Fibroblast of skin of scalp (primary cell): Measurements from ENCODE around the gene SPPL2B.
"Not testable (repeated sequence)": the region's sequence is repeated elsewhere in the genome, so short reads cannot be mapped to it uniquely, and the experiment has no call there.

Experiments used
- DNase-seq: peaks from one replicate; pipeline ENCODE4 v3.0.0-alpha.2; 2013

The SPPL2B gene

GRCh38 chr19:2382530-2383222, 54.2 kb downstream of the SPPL2B start:
- no peak for DNase-seq

DNA sequence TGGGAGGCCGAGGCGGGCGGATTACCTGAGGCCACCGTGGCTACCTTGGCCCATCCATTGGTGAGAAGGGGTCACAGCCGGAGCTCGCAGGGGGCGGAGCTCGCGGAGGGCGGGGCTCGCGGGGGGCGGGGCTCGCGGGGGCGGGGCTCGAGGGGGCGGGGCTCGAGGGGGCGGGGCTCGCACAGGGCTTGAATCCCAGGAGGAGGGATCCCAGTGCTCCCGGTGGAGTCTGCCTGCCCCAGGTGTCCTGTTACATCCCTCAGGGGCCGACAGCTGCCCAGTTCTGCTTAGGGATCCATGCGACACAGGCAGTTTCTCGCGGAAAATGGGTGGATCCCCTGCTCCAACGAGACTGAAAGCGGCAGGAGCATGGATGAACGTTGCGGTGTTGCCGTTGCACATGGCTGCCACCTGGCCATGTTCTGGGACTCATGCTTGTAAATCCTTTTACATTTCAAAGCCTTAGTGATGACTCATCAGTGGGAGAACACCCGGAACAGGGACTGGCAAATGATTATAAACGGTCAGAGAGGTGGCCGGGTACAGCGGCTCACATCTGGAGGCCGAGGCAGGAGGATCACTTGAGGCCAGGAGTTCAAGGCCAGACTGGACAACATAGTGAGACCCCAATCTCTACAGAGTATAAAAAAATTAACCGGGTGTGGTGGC, 56.7 kb downstream of the SPPL2B start:
- DNase-seq, result peak; percentile 66

DNA sequence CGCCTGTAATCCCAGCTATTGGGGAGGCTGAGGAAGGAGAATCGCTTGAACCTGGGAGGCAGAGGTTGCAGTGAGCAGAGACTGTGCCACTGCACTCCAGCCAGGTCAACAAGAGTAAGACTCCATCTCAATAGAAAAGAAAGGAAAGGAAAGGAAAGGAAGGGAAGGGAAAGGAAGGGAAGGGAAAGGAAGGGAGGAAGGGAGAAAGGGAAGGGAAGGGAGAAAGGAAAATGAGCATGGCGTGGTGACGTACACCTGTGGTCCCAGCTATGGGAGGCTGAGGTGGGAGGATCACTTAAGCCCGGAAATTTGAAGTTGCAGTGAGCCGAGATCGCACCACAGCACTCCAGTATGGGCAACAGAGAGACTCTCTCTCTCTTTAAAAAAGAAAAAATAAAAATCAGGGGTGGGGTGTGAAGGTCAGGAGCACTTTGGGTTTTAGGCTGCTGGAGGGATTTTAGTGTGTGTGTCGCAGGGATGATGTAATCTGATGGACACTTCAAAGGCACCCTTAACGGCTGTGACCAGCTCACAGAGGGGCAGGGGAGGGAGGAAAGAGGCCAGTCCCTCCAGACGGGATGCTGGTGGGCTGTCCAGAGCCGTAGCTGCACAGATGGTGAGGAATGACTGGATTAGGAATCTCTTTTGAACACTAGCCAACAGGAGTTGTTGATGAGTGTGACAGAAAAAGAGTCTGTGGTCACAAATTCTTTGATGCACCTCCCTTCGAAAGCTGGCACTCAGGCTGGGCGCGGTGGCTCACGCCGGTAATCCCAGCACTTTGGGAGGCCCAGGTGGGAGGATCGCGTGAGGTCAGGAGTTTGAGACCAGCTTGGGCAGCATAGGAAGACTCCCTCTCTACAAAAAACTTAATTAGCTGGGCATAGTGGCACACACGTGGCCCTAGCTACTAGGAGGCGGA, 59.1 kb downstream of the SPPL2B start:
- DNase-seq, result no peak

GRCh38 chr19:2389594-2389993, 61.1 kb downstream of the SPPL2B start:
- DNase-seq, result no peak

DNA sequence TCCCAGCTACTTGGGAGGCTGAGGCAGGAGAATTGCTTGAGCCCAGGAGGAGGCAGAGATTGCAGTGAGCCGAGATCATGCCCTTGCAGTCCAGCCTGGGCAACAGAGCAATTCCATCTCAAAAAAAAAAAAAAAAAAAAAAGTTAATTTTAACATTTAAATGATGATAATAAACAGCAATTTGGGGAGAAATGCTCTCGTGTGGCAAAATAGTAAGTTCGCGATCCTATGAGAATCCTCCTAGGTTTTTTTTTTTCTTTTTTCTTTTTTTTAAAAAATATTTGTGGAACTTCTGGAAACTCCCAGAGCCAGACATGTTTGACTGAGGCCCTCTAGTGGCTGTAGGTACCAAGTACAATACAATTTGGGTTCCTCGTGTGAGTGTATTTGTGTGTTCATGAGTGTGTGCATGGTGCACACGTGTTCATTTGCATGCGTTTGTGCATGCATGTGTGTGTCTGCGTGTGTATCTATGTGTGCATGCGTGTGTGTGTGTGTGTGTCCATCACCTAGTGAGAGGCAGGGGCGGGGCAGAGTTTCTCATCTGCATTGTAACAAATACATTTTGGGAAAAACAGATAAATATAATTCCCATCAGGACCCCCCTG, 62.7 kb downstream of the SPPL2B start:
- DNase-seq, result peak; percentile 77

DNA sequence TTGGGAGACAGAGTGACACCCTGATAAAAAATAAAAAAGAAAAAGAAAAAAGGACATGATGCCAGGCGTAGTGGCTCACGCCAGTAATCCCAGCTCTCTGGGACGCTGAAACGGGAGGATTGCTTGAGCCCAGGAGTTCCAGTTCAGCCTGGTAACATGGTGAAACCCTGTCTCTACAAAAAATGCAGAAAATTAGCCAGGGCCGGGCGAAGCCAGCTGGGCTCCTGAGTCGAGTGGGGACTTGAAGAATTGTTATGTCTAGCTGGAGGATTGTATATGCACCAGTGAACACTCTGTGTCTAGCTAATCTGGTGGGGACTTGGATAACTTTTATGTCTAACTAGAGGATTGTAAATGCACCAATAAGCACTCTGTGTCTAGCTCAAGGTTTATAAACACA, 63.9 kb downstream of the SPPL2B start:
- no peak for DNase-seq

DNA sequence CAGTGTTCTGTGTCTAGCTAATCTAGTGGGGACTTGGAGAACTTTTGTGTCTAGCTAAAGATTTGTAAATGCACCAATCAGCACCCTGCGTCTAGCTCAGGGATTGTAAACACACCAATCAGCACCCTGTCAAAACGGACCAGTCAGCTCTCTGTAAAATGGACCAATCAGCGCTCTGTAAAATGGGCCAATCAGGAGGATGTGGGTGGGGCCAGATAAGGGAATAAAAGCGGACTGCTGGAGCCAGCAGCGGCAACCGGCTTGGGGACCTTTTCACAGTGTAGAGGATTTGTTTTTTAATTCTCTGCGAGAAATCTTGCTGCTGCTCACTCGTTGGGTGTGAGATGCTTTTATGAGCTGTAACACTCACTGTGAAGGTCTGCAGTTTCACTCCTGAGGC, 64.4 kb downstream of the SPPL2B start:
- DNase-seq, result not testable (repeated sequence)

GRCh38 chr19:2394054-2394441, 65.6 kb downstream of the SPPL2B start:
- DNase-seq, result no peak

DNA sequence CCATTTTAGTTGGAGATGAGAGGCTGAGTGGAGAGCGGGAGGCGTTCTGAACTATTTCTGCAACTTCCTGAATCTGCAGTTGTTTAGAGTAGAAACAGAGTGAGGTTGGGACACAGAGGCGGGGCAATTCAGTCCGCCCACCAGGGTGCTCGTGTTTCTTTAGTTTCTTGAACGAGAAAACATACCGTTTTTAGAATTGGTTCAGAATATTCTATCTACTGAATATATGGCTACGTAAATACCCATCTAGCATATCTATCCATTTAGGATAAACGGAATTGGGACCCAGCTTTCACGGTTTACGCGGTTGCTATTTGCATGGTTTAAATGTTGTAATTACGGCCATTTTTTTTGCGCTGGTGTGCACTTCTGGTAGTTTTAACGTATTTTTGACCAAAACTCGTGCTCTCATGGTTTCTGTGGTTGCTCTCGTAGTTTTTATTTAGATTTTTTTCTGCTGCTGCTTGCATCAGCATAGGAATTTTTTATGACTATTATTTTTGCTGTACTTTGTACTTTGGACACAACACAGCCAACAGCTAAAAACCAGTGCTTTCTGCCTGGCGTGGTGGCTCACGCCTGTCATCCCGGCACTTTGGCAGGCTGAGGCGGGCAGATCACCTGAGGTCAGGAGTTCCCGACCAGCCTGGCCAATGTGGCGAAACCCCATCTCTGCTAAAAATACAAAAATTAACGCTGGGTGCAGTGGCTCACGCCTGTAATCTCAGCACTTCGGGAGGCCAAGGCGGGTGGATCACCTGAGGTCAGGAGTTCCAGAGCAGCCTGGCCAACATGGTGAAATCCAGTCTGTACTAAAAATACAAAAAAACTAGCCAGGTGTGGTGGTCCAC, 66.2 kb downstream of the SPPL2B start:
- no peak for DNase-seq

GRCh38 chr19:2395293-2395829, 66.9 kb downstream of the SPPL2B start:
- not testable (repeated sequence) for DNase-seq

DNA sequence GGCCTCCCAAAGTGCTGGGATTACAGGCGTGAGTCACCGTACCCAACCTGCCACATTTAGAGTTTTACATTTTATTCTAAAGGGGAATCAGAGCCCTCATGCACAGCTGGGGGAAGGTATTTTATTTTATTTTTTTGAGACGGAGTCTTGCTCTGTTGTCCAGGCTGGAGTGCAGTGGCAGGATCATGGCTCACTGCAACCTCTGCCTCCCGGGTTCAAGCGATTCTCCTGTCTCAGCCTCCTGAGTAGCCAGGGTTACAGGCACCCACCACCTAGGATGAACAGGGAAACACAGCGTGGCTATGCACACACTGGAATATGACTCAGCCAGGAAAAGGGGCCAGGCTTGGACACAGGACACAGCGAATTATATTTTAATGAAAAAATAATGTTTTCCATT, 68.7 kb downstream of the SPPL2B start:
- not testable (repeated sequence) for DNase-seq

DNA sequence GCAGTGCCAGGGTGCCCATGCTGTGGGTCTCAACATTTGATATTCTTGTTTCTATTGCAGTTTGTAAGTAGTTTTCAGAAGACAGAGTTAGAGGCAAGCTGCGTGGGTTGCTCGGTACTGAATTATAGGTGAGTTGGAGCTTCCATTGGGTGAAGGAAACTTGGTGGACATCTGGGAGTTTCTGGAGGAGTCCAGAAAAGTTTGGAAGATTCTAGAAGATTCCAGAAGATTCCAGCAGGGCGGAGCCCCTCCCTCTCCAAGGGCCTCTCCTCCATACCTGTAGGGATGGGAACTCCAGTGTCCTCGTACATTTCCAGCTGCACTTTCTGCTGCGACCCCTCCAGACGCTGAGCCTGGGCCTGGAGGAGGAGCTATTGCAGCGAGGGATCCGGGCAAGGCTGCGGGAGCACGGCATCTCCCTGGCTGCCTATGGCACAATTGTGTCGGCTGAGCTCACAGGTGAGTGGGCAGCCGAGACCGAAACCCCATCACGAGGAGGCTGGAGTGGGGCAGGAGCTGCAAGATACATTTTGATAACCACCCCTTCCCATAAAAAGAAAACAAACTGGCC, 70.3 kb downstream of the SPPL2B start:
- DNase-seq, result no peak

DNA sequence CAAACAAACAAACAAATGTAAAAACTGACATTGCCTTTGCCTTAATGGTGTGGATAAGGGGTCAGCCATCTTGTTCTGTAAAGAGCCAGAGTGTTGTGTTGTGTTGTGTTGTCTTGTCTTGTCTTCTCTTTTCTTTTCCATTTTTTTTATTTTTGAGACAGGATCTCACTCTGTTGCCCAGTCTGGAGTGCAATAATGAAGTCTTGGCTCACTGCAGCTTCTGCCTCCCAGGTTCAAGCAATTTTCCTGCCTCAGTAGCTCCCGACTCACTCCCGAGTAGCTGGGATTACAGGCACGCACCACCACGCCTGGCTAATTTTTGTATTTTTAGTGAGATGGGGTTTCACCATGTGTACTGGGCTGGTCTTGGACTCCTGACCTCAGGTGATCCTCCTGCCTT, 71.1 kb downstream of the SPPL2B start:
- no peak for DNase-seq
